H1 (cell line): ENCODE data around the gene PFN3. TPM values are rescaled to one million over a fixed set of nuclear protein-coding genes. Genes with fewer than 3 reads are reported as not detected.
"Not testable (repeated sequence)": the region's sequence is repeated elsewhere in the genome, so short reads cannot be mapped to it uniquely, and the experiment has no call there.

Source experiments
- CTCF ChIA-PET: fragments of 300-600 bp; sonication (Branson Sonifier 250); formaldehyde crosslinking; loops from one replicate; lab custom pipeline; 2021; ENCODE audit not compliant: partially characterized antibody; lab: Charles Lee
- POLR2A ChIA-PET: fragments of 300-600 bp; sonication (Branson Sonifier 250); formaldehyde crosslinking; loops from one replicate; lab custom pipeline; 2021; ENCODE audit warnings: inconsistent platforms; ENCODE audit not compliant: partially characterized antibody; lab: Charles Lee
- DNase-seq, 2 experiments: peaks; one replicate each; pipeline versions ENCODE4 v3.0.0 to v3.0.0-alpha.2; 2010 to 2022; ENCODE audit warnings: low spot score in 2 of 2, low read depth in 1 of 2, mixed read lengths in 1 of 2
- FAIRE-seq: peaks from 2 replicates; lab custom pipeline; 2011; peaks lifted over from hg19 to GRCh38; lab: Jason Lieb, UNC
- H2AFZ ChIP-seq: 2 replicates; pipeline ENCODE4 v1.8.1; 2012; ENCODE audit warnings: low read length, inconsistent platforms
- H2AK5ac ChIP-seq: 2 replicates; pipeline ENCODE4 v1.6.1; 2013; ENCODE audit warnings: low read depth, low read length
- H2BK120ac ChIP-seq: replicated peaks from 2 replicates; pipeline ENCODE3; 2013; ENCODE audit warnings: low read depth, low read length, inconsistent platforms
- H2BK12ac ChIP-seq: 2 replicates; pipeline ENCODE4 v1.6.1; 2013; ENCODE audit warnings: low read depth, low read length
- H2BK15ac ChIP-seq: 2 replicates; pipeline ENCODE4 v1.6.1; 2013; ENCODE audit warnings: low read length
- H2BK20ac ChIP-seq: 2 replicates; pipeline ENCODE4 v1.6.1; 2013; ENCODE audit warnings: low read length
- H2BK5ac ChIP-seq: 2 replicates; pipeline ENCODE4 v1.6.1; 2013; ENCODE audit warnings: low read depth, low read length
- H3K14ac ChIP-seq: 2 replicates; pipeline ENCODE4 v1.6.1; 2013; ENCODE audit warnings: inconsistent platforms; ENCODE audit not compliant: insufficient read length
- H3K18ac ChIP-seq: 2 replicates; pipeline ENCODE4 v1.6.1; 2013; ENCODE audit warnings: low read length; ENCODE audit errors: extremely low read depth
- H3K23ac ChIP-seq: 2 replicates; pipeline ENCODE4 v1.6.1; 2013; ENCODE audit warnings: inconsistent platforms; ENCODE audit not compliant: insufficient read length
- H3K23me2 ChIP-seq: 2 replicates; pipeline ENCODE4 v1.6.1; 2013; ENCODE audit warnings: low read depth, low read length
- H3K27ac ChIP-seq: 2 replicates; pipeline ENCODE4 v1.6.1; 2011; ENCODE audit warnings: low read depth, low read length, inconsistent platforms
- H3K27me3 ChIP-seq, 4 experiments: replicated peaks in 1 of 4; 1 replicate in 1 of 4; 2 replicates in 3 of 4; pipeline versions ENCODE4 v1.6.1 to v1.8.1; 2011 to 2013; ENCODE audit warnings: low read length in 3 of 4, mild to moderate bottlenecking in 3 of 4, inconsistent platforms in 2 of 4, mixed read lengths in 2 of 4, moderate library complexity in 1 of 4; ENCODE audit not compliant: control insufficient read depth in 3 of 4, insufficient read depth in 3 of 4; ENCODE audit errors: extremely low read depth in 1 of 4
- H3K36me3 ChIP-seq, 4 experiments: 2 replicates each; pipeline versions ENCODE4 v1.6.1 to v1.8.1; 2011 to 2013; ENCODE audit warnings: mild to moderate bottlenecking in 4 of 4, low read length in 3 of 4, moderate library complexity in 2 of 4, control low read depth in 1 of 4, inconsistent platforms in 1 of 4; ENCODE audit not compliant: insufficient read depth in 4 of 4, control insufficient read depth in 2 of 4
- H3K4ac ChIP-seq: replicated peaks from 2 replicates; pipeline ENCODE3; 2013; ENCODE audit warnings: low read length, low read depth, mixed read lengths, inconsistent platforms; ENCODE audit not compliant: insufficient read length
- H3K4me1 ChIP-seq, 4 experiments: replicated peaks in 1 of 4; 1 replicate in 1 of 4; 2 replicates in 3 of 4; pipeline versions ENCODE4 v1.6.1 to v1.8.1; 2011 to 2013; ENCODE audit warnings: low read length in 3 of 4, inconsistent platforms in 2 of 4, mixed read lengths in 1 of 4; ENCODE audit not compliant: insufficient read depth in 4 of 4, control insufficient read depth in 3 of 4
- H3K4me2 ChIP-seq, 2 experiments: 2 replicates each; pipeline versions ENCODE4 v1.6.1 to v1.8.1; 2011 to 2013; ENCODE audit warnings: low read depth in 2 of 2, low read length in 2 of 2, control low read depth in 1 of 2, inconsistent platforms in 1 of 2, mild to moderate bottlenecking in 1 of 2; ENCODE audit not compliant: insufficient read depth in 1 of 2
- H3K4me3 ChIP-seq, 4 experiments: fragments of 200-600, 300-600 bp in 1 of 4; sonication (generic), shearing (Covaris generic), sonication (Bioruptor Twin) in 1 of 4; 2 replicates each; pipeline versions ENCODE4 v1.5.1 to v1.8.1; 2011 to 2016; ENCODE audit warnings: low read length in 4 of 4, low read depth in 3 of 4, control low read depth in 2 of 4, inconsistent platforms in 2 of 4, mild to moderate bottlenecking in 2 of 4, mixed read lengths in 1 of 4, moderate library complexity in 1 of 4; ENCODE audit not compliant: insufficient read depth in 2 of 4; ENCODE audit errors: extremely low read depth in 1 of 4
- H3K56ac ChIP-seq: replicated peaks from 2 replicates; pipeline ENCODE3; 2013; ENCODE audit warnings: low read depth, mild to moderate bottlenecking, mixed read lengths, low read length, inconsistent platforms; ENCODE audit not compliant: insufficient read length
- H3K79me1 ChIP-seq: 2 replicates; pipeline ENCODE4 v1.6.1; 2013; ENCODE audit warnings: low read depth, low read length, control low read depth
- H3K79me2 ChIP-seq, 2 experiments: 2 replicates each; pipeline versions ENCODE4 v1.6.1 to v1.8.1; 2012 to 2013; ENCODE audit warnings: low read length in 2 of 2, mild to moderate bottlenecking in 2 of 2, inconsistent platforms in 1 of 2; ENCODE audit not compliant: insufficient read depth in 2 of 2, control insufficient read depth in 1 of 2
- H3K9ac ChIP-seq, 4 experiments: replicated peaks in 1 of 4; 1 replicate in 1 of 4; 2 replicates in 3 of 4; pipeline versions ENCODE4 v1.6.1 to v1.8.1; 2011 to 2013; ENCODE audit warnings: low read depth in 3 of 4, low read length in 3 of 4, control low read depth in 2 of 4, mild to moderate bottlenecking in 2 of 4, moderate library complexity in 2 of 4, inconsistent platforms in 1 of 4; ENCODE audit errors: extremely low read depth in 1 of 4
- H3K9me3 ChIP-seq, 2 experiments: 2 replicates each; pipeline versions ENCODE4 v1.6.1 to v1.8.1; 2012 to 2013; ENCODE audit warnings: mild to moderate bottlenecking in 2 of 2, moderate library complexity in 2 of 2, control low read depth in 1 of 2, inconsistent platforms in 1 of 2, low read depth in 1 of 2, low read length in 1 of 2, mixed read lengths in 1 of 2; ENCODE audit not compliant: insufficient read depth in 2 of 2
- H4K20me1 ChIP-seq, 2 experiments: replicated peaks in 1 of 2; 2 replicates each; pipeline versions ENCODE3 to v1.8.1; 2011 to 2013; ENCODE audit warnings: inconsistent platforms in 2 of 2, low read length in 2 of 2, mild to moderate bottlenecking in 1 of 2; ENCODE audit not compliant: insufficient read depth in 2 of 2, control insufficient read depth in 1 of 2
- H4K5ac ChIP-seq: 2 replicates; pipeline ENCODE4 v1.6.1; 2013; ENCODE audit warnings: low read length, low read depth, mixed read lengths, inconsistent platforms; ENCODE audit not compliant: insufficient read length
- H4K8ac ChIP-seq: 2 replicates; pipeline ENCODE4 v1.8.0; 2013; ENCODE audit warnings: mild to moderate bottlenecking, moderate library complexity, low read length, inconsistent platforms; ENCODE audit not compliant: insufficient read depth; ENCODE audit errors: extremely low read depth
- H4K91ac ChIP-seq: replicated peaks from 2 replicates; pipeline ENCODE3; 2013; ENCODE audit warnings: low read length, mixed read lengths, inconsistent platforms; ENCODE audit not compliant: insufficient read length
- WGBS, 2 experiments: shearing (Covaris generic) in 1 of 2; methylation state at CpG; one replicate each; pipeline versions ENCODE4 v1.1.6 to v1.1.7; 2013 to 2015; ENCODE audit warnings: low lambda C conversion rate in 2 of 2, mixed read lengths in 2 of 2, inconsistent platforms in 1 of 2, low coverage in 1 of 2, missing lambda C conversion rate in 1 of 2; ENCODE audit not compliant: insufficient replicate concordance in 2 of 2, insufficient coverage in 1 of 2, insufficient read length in 1 of 2; ENCODE audit errors: extremely low coverage in 1 of 2, missing lambda C conversion rate in 1 of 2; 5-methylcytosine and 5-hydroxymethylcytosine counted together
- polyA plus RNA-seq, 7 experiments: library from polyadenylated mRNA; depleted of rRNA in 3 of 7; stranded (reverse) in 5 of 7; unstranded in 2 of 7; fragments of >200 nt in 5 of 7; fragments of 200-250 nt in 2 of 7; gene quantifications; 1 replicate in 5 of 7; 2 replicates in 1 of 7; 4 replicates in 1 of 7; pipeline versions ENCODE4 v1.2.1 to v1.2.3, GENCODE V29; 2011 to 2013; ENCODE audit warnings: missing spikeins in 2 of 7, mixed read lengths in 2 of 7
- total RNA-seq: library from RNA; stranded (reverse); fragmentation: NEBNext Ultra II Directional; extraction: Animal tissue kit (Norgen Biotek cat#: 25700); gene quantifications from 2 replicates; pipeline ENCODE4 v1.2.1, GENCODE V29; 2021

The PFN3 gene
- total and polyA plus RNA-seq, 2 of the 8 experiments (the other 6 are each of a cell fraction or from before 2014, with no cell fraction given): not detected

DNA sequence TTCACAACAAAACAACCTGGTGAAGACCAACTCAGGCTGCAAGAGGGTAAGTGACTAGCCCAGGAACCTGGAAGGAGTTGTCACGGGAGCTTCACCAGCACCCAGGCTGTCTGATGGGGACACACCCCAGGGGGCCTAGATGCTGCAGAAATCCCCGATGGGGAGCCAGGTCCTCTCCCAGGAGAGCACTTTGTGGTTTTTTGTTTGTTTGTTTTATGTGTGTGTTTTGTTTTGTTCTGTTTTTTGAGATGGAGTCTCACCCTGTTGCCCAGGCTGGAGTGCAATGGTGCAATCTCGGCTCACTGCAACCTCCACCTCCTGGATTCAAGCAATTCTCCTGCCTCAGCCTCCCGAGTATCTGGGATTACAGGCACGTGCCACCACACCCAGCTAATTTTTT, 24.9 kb downstream of the PFN3 start:
- POLR2A ChIA-PET: interaction anchor here (0.9 to 3.1 kb wide), 5 partner anchors 10 to 80 kb away, joined by 3 to 9 read pairs (median 3); no protein-coding TSS in a partner anchor
- H3K36me3 ChIP-seq, H3K9ac ChIP-seq, H3K14ac ChIP-seq, H2BK20ac ChIP-seq, H2AFZ ChIP-seq, H4K8ac ChIP-seq, H2AK5ac ChIP-seq, H3K27ac ChIP-seq, H4K5ac ChIP-seq, H4K20me1 ChIP-seq, H2BK120ac ChIP-seq, H3K27me3 ChIP-seq, H4K91ac ChIP-seq, H3K79me1 ChIP-seq, H3K23me2 ChIP-seq, DNase-seq, H3K56ac ChIP-seq, H2BK12ac ChIP-seq, H3K9me3 ChIP-seq, H3K23ac ChIP-seq, H3K4me3 ChIP-seq, H3K79me2 ChIP-seq, H3K18ac ChIP-seq, H2BK5ac ChIP-seq, FAIRE-seq, H3K4ac ChIP-seq, H3K4me2 ChIP-seq: not testable (repeated sequence)
- 0 out of 2 replicates have a peak overlapping the region, but pooled peaks have one; percentile 72 for H2BK15ac ChIP-seq
- CTCF ChIA-PET: interaction anchor here (0.6 to 16.9 kb wide), 5 partner anchors 14 to 296 kb away, joined by 3 to 363 read pairs (median 72); partner anchors contain the start of genes PFN3, PRR7 and SLC34A1
- H3K4me1 ChIP-seq: peaks cover 0 to 20% (median 11%) of the 10 kb centered on the region in 4 experiments; a peak in 6 of 7 replicates
- WGBS, 2 experiments: 94% methylated on average over 5 of the region's 5 CpGs; no CpG with 5 or more reads in 1 of the 2 experiments
